ENCODE results near the gene ADAMTS1.

GRCh38 chr21:26852423-26852822, 7.2 kb upstream of the ADAMTS1 start:
- TF ChIP-seq ZNF263 (CRISPR knock-in tag; IDR thresholded peaks at IDR 0.05; ENCODE audit: low read depth) (no peak), SMAD4 (CRISPR knock-in tag; IDR thresholded peaks at IDR 0.05) (no peak), NR2C2 (CRISPR knock-in tag; IDR thresholded peaks at IDR 0.05) (no peak), CTCF (IDR thresholded peaks at IDR 0.05) (no peak), SP1 (CRISPR knock-in tag; conservative IDR thresholded peaks at IDR 0.05) (no peak), USF1 (CRISPR knock-in tag; IDR thresholded peaks at IDR 0.05) (no peak), HMGA2 (CRISPR knock-in tag; IDR thresholded peaks at IDR 0.05) (no peak), ZNF219 (CRISPR knock-in tag; IDR thresholded peaks at IDR 0.05; ENCODE audit: borderline replicate concordance) (no peak), USF2 (CRISPR knock-in tag; IDR thresholded peaks at IDR 0.05) (no peak), CREM (CRISPR knock-in tag; IDR thresholded peaks at IDR 0.05) (no peak)

Measured in WTC11 (cell line).